Esophagus (tissue), 2 donors: Measurements from ENCODE around the gene ADAMTS15. TPM values are rescaled to one million over a fixed set of nuclear protein-coding genes. Genes with fewer than 3 reads are reported as not detected.

Experiments used
- H3K27ac ChIP-seq, 2 donors: one replicate each; pipeline ENCODE4 v1.5.1; 2013; ENCODE audit warnings: low read depth in 2 of 2, mild to moderate bottlenecking in 2 of 2, inconsistent platforms in 1 of 2, low read length in 1 of 2, moderate library complexity in 1 of 2
- H3K27me3 ChIP-seq, 2 donors: one replicate each; pipeline ENCODE4 v1.6.1; 2013; ENCODE audit warnings: low read length in 2 of 2, control low read depth in 1 of 2, mild to moderate bottlenecking in 1 of 2; ENCODE audit not compliant: insufficient read depth in 2 of 2, control insufficient read depth in 1 of 2
- H3K36me3 ChIP-seq, 2 donors: one replicate each; pipeline ENCODE4 v1.6.1; 2013; ENCODE audit warnings: low read length in 1 of 2; ENCODE audit not compliant: control insufficient read depth in 2 of 2, insufficient read depth in 2 of 2
- H3K4me1 ChIP-seq, 2 donors: one replicate each; pipeline ENCODE4 v1.6.1; 2013; ENCODE audit warnings: low read length in 1 of 2; ENCODE audit not compliant: control insufficient read depth in 2 of 2, insufficient read depth in 2 of 2
- H3K4me3 ChIP-seq, 2 donors: one replicate each; pipeline ENCODE4 v1.5.1; 2013; ENCODE audit warnings: low read length in 2 of 2, mild to moderate bottlenecking in 2 of 2, low read depth in 1 of 2, moderate library complexity in 1 of 2
- H3K9me3 ChIP-seq, 2 donors: one replicate each; pipeline ENCODE4 v1.6.1; 2013; ENCODE audit warnings: mild to moderate bottlenecking in 2 of 2, low read depth in 1 of 2, low read length in 1 of 2, moderate library complexity in 1 of 2; ENCODE audit not compliant: control insufficient read depth in 2 of 2, insufficient read depth in 1 of 2
- WGBS, 2 donors: extraction: QIAGEN DNeasy Blood & Tissue Kit; methylation state at CpG; one replicate each; pipeline ENCODE4 v1.1.7; 2013; 5-methylcytosine and 5-hydroxymethylcytosine counted together
- polyA plus RNA-seq, 2 donors: library from polyadenylated mRNA; stranded (reverse); fragments of 200-250 nt; gene quantifications; one replicate each; pipeline ENCODE4 v1.2.3, GENCODE V29; 2013
- donor health status: healthy with polysubstance abuse.
- donor health status: Bipolar disorder and iron deficiency.

Gene ADAMTS15
- polyA plus RNA-seq, 2 donors = 0.53 to 0.61 TPM

- Histone ChIP-seq H3K36me3 (no peaks in the 10 kb centered on the region), H3K9me3 (no peaks in the 10 kb centered on the region), H3K4me1 (peaks cover 2 to 4% of the 10 kb centered on the region in 2 donors), H3K27ac (no peak overlapping the region), H3K27me3 (no peaks in the 10 kb centered on the region), H3K4me3 (no peak overlapping the region)
- WGBS, 2 donors = 93 to 95% methylated on average over 8 of the region's 8 CpGs
These were observed 75.8 kb downstream of the ADAMTS15 start for GRCh38 chr11:130524132-130524790.

DNA sequence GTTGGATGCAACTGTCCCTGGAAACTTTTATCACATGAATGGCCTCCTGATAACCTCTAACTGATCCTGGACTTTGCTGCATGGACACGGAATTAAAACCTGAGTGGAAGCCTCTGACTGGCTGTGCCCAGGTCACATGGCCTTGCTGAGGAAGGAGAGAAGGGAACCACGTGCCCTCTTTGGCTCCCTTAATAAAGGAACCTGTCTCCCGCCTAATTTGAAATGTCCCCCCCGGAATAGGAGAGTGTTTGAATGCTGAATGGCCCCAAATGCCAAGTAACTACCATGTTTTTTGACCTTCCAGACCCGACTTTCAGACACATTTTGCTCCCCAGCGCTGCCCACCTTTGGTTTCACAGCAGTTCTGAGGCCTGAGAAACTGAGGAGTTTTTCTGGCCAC lies 76.9 kb downstream of the ADAMTS15 start:
- Histone ChIP-seq H3K36me3 (no peaks in the 10 kb centered on the region), H3K4me1 (peaks cover 2 to 4% of the 10 kb centered on the region in 2 donors), H3K4me3 (no peak overlapping the region), H3K27me3 (no peaks in the 10 kb centered on the region), H3K27ac (no peak overlapping the region), H3K9me3 (no peaks in the 10 kb centered on the region)
- WGBS, 2 donors = 80 to 90% methylated on average over 6 of the region's 6 CpGs

Other genes with a start within 250 kb of the ADAMTS15 start
- gene ZBTB44, start 133.7 kb upstream of the ADAMTS15 start, polyA plus RNA-seq = 1 to 10 TPM; 6.7 to 7.2 TPM
- gene ADAMTS8, start 20.0 kb upstream of the ADAMTS15 start, polyA plus RNA-seq = 1 to 10 TPM; 2.2 to 3.1 TPM